Left ventricle myocardium inferior (tissue), 1 donor: Measurements from ENCODE around the gene CRYBG1. TPM values are rescaled to one million over a fixed set of nuclear protein-coding genes. Genes with fewer than 3 reads are reported as not detected.

Experiments used
- DNase-seq: peaks from one replicate; pipeline ENCODE4 v3.0.0-alpha.2; 2020
- H3K27ac ChIP-seq: fragments of 200-600 bp; replicated peaks from 2 replicates; pipeline ENCODE4 v1.8.0; 2021
- H3K27me3 ChIP-seq: fragments of 200-600 bp; 2 replicates; pipeline ENCODE4 v1.8.0; 2021; ENCODE audit warnings: low read depth
- H3K36me3 ChIP-seq: fragments of 200-600 bp; 2 replicates; pipeline ENCODE4 v1.8.0; 2021
- H3K4me1 ChIP-seq: fragments of 200-600 bp; 2 replicates; pipeline ENCODE4 v1.8.0; 2021
- H3K4me3 ChIP-seq: fragments of 200-600 bp; 2 replicates; pipeline ENCODE4 v1.8.0; 2021; ENCODE audit warnings: mild to moderate bottlenecking, moderate library complexity
- H3K9me3 ChIP-seq: fragments of 200-600 bp; replicated peaks from 2 replicates; pipeline ENCODE4 v1.8.0; 2021
- CTCF ChIP-seq: fragments of 200-600 bp; IDR thresholded peaks from 2 replicates; pipeline ENCODE4 v1.8.0; 2021; ENCODE audit warnings: antibody characterized with exemption, mild to moderate bottlenecking, borderline replicate concordance
- intact Hi-C: fragments of 100-400 bp; cut with micrococcal nuclease; formaldehyde crosslinking; loops from one replicate; pipeline ENCODE4 v1.11.0; 2022
- total RNA-seq: library from RNA; stranded (reverse); fragmentation: NEBNext Ultra II Directional; extraction: Animal tissue kit (Norgen Biotek cat#: 25700); gene quantifications from one replicate; pipeline ENCODE4 v1.2.1, GENCODE V29; 2021
- donor health status: DM: no; HTN: yes; CAD: no; lungs with severe emphysema.

The CRYBG1 gene
- total RNA-seq, 1 donor from 2014 or later, result 1.3 TPM

GRCh38 chr6:106536851-106537250 is 176.3 kb downstream of the CRYBG1 start:
- no peak for DNase-seq
- H3K9me3 ChIP-seq, result no peaks in the 10 kb centered on the region
- H3K27me3 ChIP-seq, result no peaks in the 10 kb centered on the region
- TF ChIP-seq CTCF, result no peak
- H3K4me3 ChIP-seq, result no peak overlapping the region
- H3K36me3 ChIP-seq, result no peaks in the 10 kb centered on the region
- intact Hi-C loops, result no loop called here
- H3K27ac ChIP-seq, result no peak overlapping the region
- no peaks in the 10 kb centered on the region for H3K4me1 ChIP-seq

- H3K9me3 ChIP-seq, result no peaks in the 10 kb centered on the region
- no peaks in the 10 kb centered on the region for H3K27me3 ChIP-seq
- intact Hi-C loops, result no loop called here
- no peak overlapping the region for H3K4me3 ChIP-seq
- no peak overlapping the region for H3K27ac ChIP-seq
- no peaks in the 10 kb centered on the region for H3K36me3 ChIP-seq
- no peak for TF ChIP-seq CTCF
- no peaks in the 10 kb centered on the region for H3K4me1 ChIP-seq
- no peak for DNase-seq
Measured at GRCh38 chr6:106537662-106538061, 177.1 kb downstream of the CRYBG1 start.

- Histone ChIP-seq H3K27me3 (no peaks in the 10 kb centered on the region), H3K4me3 (no peak overlapping the region), H3K27ac (no peak overlapping the region), H3K4me1 (no peaks in the 10 kb centered on the region), H3K9me3 (no peaks in the 10 kb centered on the region), H3K36me3 (no peaks in the 10 kb centered on the region)
- DNase-seq, result no peak
- no peak for TF ChIP-seq CTCF
- intact Hi-C loops, result no loop called here
Measured at GRCh38 chr6:106538145-106538544, 177.6 kb downstream of the CRYBG1 start.

GRCh38 chr6:106539936-106540335 is 179.4 kb downstream of the CRYBG1 start:
- no peaks in the 10 kb centered on the region for H3K27me3 ChIP-seq
- intact Hi-C loops, result no loop called here
- DNase-seq, result no peak
- no peaks in the 10 kb centered on the region for H3K4me1 ChIP-seq
- no peaks in the 10 kb centered on the region for H3K36me3 ChIP-seq
- H3K4me3 ChIP-seq, result no peak overlapping the region
- H3K9me3 ChIP-seq, result no peaks in the 10 kb centered on the region
- no peak overlapping the region for H3K27ac ChIP-seq
- no peak for TF ChIP-seq CTCF

- DNase-seq, result no peak
- no peak overlapping the region for H3K27ac ChIP-seq
- H3K9me3 ChIP-seq, result no peaks in the 10 kb centered on the region
- H3K36me3 ChIP-seq, result no peaks in the 10 kb centered on the region
- no peak for TF ChIP-seq CTCF
- H3K4me3 ChIP-seq, result no peak overlapping the region
- H3K27me3 ChIP-seq, result no peaks in the 10 kb centered on the region
- H3K4me1 ChIP-seq, result no peaks in the 10 kb centered on the region
- intact Hi-C loops, result no loop called here
Measured at GRCh38 chr6:106540432-106540831, 179.9 kb downstream of the CRYBG1 start.

- Histone ChIP-seq H3K27me3 (no peaks in the 10 kb centered on the region), H3K27ac (no peak overlapping the region), H3K36me3 (no peaks in the 10 kb centered on the region), H3K4me1 (peaks cover under 1% of the 10 kb centered on the region), H3K9me3 (no peaks in the 10 kb centered on the region), H3K4me3 (no peak overlapping the region)
- TF ChIP-seq CTCF, result no peak
- no peak for DNase-seq
- intact Hi-C loops, result no loop called here
Measured at GRCh38 chr6:106540907-106541306, 180.4 kb downstream of the CRYBG1 start.
